ENCODE data around the gene HHATL.
A peak's percentile ranks its signal among the peaks of the same experiment; 100 is the strongest.

HHATL gene

GRCh38 chr3:42660898-42661297, 41.7 kb downstream of the HHATL start:
- DNase-seq (ENCODE audit: insufficient read length, low spot score) (no peak), FAIRE-seq (no peak)
- TF ChIP-seq CTCF (IDR thresholded peaks at IDR 0.05; ENCODE audit: insufficient read depth, missing control alignments) = peak; percentile 22

- no peak for TF ChIP-seq CTCF (IDR thresholded peaks at IDR 0.05; ENCODE audit: insufficient read depth, missing control alignments)
- no peak for DNase-seq (ENCODE audit: insufficient read length, low spot score)
- no peak for FAIRE-seq
Measured at GRCh38 chr3:42660131-42660715, 42.4 kb downstream of the HHATL start.

GRCh38 chr3:42659451-42660130, 43.0 kb downstream of the HHATL start:
- no peak for DNase-seq (ENCODE audit: insufficient read length, low spot score)
- TF ChIP-seq CTCF (IDR thresholded peaks at IDR 0.05; ENCODE audit: insufficient read depth, missing control alignments) = no peak
- FAIRE-seq = no peak

GRCh38 chr3:42658771-42659390, 43.7 kb downstream of the HHATL start:
- DNase-seq (ENCODE audit: insufficient read length, low spot score) (no peak), FAIRE-seq (no peak)
- no peak for TF ChIP-seq CTCF (IDR thresholded peaks at IDR 0.05; ENCODE audit: insufficient read depth, missing control alignments)

GRCh38 chr3:42658091-42658770, 44.4 kb downstream of the HHATL start:
- DNase-seq (ENCODE audit: insufficient read length, low spot score) (no peak), FAIRE-seq (no peak)
- TF ChIP-seq CTCF (IDR thresholded peaks at IDR 0.05; ENCODE audit: insufficient read depth, missing control alignments) = no peak

GRCh38 chr3:42657675-42658074, 44.9 kb downstream of the HHATL start:
- FAIRE-seq (no peak), DNase-seq (ENCODE audit: insufficient read length, low spot score) (no peak)
- TF ChIP-seq CTCF (IDR thresholded peaks at IDR 0.05; ENCODE audit: insufficient read depth, missing control alignments) = no peak

Data from D721Med (cell line).